ENCODE results near the gene KCTD13.
"Not testable (repeated sequence)": the region's sequence is repeated elsewhere in the genome, so short reads cannot be mapped to it uniquely, and the experiment has no call there.

KCTD13 gene

DNA sequence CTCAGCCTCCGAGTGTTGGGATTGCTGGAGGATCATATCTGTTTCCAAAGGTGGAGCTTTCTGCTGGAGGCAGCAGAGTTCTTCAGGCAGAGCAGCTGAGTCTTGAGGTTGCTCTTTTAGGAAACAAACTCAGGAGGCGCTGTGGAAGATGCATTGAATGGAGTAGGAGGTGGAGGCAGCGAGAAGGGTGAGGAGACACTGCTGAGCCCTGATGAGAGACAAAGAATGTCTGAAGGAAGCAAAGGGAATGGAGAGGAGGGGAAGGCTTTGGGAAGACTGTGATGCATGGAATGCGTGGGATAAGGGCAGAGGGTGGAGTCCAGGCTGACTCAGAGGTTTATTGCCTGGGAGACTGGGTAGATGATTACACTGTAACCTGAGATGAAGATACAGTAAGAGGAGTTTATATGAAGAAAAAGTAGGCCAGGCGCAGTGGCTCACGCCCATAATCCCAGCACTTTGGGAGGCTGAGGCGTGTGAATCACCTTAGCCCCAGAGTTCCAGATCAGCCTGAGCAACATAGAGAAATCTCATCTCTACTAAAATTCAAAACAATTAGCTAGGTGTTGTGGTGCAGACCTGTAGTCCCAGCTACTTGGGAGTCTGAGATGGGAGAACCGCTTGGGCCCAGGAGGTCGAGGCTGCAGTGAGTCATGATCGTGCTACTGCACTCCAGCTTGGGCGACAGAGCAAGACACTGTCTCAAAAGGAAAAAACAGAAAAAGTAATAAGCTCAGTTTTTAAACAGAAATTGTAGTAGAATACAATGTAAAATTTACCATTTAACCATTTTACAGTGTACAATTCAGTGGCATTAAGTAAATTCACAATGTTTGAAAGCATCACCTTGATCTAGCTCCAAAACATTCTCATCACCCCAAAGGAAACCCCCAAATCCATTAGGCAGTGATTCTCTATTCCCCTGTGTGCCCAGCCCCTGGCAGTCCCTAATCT is 18.1 kb upstream of the KCTD13 start:
- no peak for DNase-seq

DNA sequence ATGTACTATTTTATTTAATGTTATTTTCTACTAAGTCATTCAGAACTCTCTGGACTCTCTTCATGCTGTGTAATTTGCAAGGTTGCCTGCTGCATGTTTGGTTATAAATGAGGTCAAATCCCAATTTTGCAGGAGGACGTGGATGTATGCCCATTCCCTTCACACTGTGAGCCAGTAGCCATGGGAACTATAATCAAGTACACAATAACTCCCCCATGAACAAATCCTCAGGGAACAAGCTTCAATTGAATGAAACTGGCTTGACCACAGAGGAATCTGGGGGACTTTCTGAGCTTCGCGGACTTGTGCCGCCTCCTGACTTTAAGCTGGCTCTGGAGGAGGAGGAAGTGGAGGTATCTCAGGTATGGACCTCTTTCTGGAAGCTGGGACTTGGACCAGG is 14.6 kb upstream of the KCTD13 start:
- no peak for DNase-seq

DNA sequence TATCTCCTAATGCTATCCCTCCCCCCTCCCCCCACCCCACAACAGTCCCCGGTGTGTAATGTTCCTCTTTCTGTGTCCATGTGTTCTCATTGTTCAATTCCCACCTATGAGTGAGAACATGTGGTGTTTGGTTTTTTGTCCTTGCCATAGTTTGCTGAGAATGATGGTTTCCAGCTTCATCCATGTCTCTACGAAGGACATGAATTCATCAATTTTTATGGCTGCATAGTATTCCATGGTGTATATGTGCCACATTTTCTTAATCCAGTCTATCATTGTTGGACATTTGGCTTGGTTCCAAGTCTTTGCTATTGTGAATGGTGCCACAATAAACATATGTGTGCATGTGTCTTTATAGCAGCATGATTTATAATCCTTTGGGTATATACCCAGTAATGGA is 5.7 kb upstream of the KCTD13 start:
- not testable (repeated sequence) for DNase-seq

DNA sequence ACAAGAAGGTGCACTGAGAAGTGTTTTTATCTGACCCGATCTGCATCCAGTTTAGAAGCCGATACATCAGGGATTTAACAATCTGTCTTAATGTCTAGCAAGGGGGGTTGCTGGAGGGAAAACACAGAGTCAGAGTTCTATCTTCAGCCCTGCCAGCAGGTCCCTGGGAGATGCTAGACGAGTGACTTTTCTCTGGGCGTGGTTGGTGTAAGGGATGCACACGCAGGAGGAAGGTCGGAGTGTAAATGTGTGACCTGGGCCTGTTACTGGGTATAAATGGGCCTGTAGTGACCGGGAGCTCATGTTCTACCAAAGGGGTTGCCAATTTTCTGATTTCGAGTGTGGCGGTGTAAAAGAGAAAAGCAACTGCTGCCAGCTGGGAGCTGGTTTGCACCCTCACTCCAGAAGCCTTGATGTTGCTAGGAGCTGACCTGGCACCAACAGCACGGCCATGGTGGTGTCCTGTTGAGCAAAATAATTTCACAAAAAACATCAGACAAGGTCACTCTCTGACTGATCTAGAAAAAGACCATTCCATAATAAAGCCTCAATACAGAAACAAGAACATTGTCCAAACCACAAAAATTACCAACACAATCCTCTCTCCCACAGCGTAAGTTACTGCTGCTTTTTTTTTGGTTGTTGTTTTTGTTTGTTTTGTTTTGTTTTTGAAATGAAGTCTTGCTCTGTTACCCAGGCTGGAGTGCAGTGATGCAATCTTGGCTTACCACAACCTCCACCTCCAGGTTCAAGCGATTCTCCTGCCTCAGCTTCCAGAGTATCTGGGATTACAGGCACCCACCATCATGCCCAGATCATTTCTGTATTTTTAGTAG is 1.3 kb upstream of the KCTD13 start:
- DNase-seq, result no peak

DNA sequence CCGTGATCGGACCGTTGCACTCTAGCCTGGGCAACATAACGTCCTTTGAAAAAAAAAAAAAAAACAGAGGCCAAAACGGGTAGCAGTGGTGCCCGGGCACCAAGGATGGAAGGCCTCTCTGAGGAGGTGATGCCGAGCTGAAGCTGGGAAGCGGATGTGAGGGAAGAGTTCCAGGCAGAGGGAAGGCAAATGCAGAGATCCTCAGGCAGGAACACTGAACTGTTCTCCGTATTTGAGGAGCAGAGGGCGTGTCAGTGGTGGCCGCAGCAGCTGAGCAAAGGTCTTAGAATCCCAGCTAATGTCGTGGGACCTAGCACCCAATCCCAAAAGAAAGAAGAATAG is 656 bp upstream of the KCTD13 start:
- DNase-seq, result no peak

DNA sequence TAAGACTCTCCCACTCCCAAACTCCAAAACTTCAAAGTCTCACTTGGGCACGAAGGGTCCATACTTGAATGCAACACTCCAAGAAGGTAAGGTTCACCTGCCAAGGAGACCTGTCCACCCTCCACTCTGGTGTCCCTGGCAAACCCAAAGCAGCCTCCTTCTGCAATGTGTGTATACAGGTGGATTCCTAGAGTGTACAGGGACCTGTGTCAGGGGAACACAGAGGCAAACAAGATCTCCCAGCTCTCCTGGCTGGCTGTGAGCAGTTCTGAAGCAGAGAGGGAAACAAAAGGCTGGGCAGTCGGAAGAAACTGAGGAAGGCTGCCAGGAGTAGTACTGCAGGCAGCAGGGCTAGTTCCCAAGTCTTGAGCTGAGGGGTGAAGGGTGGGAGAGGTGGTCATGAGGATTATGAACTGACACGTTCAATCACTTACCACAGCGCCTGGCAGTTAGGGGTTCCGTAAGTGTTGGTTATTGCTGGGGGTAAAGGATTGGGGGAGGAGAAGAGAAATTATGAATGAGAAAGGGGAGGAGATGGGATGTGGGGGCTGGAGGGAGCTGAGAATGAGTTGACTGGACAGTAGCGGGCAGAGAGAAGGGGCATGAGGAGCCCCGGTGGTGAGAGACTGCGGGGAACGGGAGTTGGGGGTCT is 795 bp downstream of the KCTD13 start:
- DNase-seq, result no peak

DNA sequence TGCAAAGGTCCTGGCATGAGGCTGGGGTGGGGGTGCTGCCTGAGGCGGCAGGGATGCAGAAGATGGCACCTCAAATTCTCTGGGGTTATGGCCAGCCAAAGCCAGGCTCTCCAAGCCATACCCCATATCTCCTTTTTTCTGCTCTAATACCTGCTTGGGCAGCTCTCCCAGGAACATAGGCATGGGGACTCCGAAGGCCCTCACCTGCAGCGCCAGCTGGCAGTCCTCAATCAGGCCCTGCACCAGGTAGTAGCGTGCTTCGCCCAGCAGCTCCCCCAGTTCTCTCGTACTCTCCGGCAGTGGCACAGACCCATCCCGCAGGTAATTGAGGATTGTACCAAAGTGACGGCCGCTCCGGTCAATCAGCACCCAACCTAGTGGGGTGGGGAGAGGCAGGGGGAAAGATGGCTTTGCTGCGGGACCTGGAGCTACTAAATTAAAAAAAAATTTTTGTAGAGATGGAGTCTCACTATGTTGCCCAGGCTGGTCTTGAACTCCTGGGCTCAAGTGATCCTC is 3.0 kb downstream of the KCTD13 start:
- DNase-seq, result no peak

DNA sequence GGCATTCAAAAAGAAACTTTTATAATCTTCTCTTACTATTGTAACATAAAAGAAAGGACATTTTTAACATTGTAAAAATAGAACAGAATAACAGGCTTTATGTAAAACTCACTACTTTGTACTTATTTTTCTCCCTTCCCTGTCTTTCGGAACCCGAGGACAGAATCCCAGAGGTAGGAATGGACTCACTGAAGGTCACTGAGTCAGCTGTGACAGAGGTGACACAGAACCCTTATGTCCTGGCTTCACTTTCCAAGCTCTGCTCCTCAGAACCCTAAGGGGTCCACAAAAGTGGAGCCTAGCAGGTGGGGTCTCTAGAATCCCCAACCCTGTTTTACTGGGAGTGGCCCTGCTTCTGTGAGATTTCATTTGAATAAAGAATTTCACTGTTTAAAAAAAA is 3.7 kb downstream of the KCTD13 start:
- DNase-seq, result no peak

DNA sequence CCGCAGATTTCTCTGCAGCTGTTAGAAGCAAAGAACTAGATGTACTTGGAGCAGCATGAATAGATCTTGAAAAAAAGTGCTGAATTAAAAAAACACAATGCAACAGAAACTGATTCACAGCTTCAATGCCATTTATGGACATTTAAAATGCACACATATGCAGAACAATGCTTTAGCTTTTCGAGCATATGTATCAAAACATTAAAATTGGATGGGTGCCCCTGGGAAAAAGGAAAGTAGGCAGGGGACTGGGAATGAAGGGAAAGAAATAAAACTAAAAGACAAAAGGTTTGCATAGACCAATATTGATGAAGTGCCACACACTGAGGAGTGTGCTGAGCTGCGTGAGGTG is 5.0 kb downstream of the KCTD13 start:
- DNase-seq, result no peak

DNA sequence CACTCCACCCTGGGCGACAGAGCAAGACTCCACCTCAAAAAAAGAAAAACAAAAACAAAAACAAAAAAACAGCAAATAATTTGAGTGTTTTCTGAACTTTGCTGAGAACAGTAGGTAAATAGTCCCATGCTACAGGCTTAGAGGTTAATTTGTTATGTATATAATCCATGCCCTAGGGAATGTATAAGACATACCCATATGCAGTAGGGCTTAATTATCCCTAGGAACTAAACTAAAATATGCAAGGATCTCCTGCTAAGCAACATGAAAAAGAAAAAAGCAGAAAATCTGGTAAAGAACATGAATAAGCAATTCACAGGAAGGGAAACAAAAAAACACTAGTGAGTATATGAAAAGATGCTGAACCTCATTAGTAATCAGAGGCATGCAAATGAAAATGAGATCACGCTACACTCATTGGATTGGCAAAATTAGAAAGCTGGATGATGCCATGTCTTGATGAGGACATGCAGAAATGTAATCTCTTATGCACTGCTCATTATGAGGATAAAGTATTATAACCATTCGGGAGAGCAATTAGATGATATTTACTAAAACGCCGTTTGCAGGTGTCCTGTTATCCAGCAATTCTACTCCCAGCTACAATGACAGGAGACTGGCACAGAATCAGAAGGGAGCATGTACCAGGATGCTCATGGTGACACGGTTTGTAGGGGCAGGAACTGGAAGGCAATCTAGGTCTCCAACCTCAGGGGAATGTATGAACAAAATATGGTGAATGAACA is 5.6 kb downstream of the KCTD13 start:
- no peak for DNase-seq

DNA sequence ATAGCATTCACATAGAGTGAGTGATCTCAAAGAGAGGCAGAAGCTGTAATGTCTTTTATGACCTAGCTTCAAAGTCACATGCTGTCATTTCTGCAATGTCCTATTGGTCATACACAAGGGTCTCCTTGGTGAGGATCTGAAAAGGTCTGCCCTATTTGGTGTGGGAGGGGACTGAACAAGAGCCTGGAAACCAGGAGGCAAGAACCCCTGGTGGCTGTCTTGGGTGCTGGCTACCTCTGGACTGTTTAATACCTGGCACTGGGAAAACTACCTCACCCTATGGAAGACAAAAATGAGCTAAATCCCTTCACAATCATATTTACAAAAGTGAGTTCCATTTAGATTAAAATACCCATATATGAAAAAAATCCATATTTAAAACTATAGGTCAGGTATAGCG is 9.0 kb downstream of the KCTD13 start:
- no peak for DNase-seq

DNA sequence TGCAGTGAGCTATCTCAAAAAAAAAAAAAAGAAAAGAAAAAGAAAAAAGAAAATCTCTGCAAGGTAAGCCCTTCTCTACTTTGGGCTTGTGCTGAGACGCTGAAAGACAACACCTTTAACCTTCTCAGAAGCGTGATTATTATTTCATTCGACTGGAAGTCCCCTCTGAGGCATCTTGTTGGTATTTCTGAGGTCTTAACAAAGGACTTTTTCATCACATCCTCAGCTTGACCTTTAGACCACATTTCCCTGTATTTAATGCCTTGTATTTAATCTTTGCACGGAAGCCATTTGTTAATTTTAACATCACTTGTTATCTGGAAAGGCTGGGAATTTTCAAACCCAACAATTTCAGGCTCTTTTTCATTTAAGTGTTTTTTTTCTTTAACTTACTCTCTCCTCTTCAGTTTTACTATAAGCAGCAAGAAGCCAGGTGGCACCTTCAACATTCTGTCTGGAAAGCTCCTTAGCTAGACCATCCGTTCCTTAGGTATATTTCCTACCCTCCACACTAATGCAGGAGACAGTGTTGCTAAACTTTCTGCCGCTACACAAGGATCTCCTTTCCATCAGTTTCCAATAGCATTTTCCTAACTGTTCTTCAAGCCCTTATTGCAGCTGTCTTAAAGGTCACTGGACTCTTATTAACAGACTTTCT is 10.3 kb downstream of the KCTD13 start:
- no peak for DNase-seq

DNA sequence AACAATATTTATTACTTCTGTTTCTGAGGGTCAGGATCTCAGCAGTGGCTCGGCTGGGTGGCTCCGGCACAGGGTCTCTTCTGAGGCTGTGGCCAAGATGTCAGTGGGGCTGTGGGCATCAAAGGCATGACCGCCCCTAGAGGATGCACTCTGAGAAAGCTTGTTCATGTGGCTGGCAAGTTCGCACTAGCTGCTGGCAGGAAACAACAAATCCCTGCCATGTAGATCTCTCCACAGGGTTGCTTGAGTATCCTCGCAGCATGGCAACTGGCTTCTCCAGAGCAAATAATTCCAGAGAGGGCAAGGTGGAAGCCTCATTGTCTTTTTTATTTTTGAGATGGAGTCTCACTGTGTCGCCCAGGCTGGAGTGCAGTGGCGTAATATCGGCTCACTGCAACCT is 12.5 kb downstream of the KCTD13 start:
- DNase-seq, result no peak

DNA sequence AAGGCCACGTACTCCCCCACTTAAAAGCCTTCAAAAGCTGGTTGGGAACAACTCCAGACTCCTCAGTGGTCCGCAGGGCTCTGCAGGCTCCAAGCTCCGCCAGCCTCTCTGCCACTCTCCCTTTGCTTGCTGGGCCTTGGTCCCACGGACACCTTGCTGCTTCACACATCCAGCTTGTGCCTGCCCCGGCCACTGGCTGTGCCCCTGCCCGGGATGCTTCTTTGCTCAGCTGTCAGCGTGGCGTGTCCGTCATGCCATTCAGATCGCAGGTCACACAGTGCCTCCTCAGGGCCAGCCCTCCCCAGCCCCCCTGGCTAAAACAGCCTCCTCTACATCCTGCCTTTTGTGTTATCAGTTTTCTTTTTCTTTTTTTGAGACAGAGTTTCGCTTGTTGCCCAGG is 13.9 kb downstream of the KCTD13 start:
- no peak for DNase-seq

DNA sequence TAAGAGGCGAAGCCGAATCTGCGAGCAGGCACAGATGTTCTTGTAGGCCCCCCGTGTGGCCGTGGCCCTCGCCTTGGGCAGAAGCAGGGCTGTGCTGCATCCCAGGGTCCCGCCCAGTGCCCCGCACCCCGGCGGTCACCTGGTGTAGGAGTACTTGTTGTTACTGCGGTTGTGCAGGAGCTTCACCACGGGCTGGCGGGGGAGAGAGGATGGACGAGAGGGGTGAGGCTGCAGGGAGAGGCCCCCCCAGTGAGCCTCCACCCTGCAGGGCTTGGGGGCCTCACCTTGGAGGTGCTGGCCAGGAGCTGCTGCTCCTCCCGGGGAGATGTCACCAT is 14.4 kb downstream of the KCTD13 start:
- no peak for DNase-seq

DNA sequence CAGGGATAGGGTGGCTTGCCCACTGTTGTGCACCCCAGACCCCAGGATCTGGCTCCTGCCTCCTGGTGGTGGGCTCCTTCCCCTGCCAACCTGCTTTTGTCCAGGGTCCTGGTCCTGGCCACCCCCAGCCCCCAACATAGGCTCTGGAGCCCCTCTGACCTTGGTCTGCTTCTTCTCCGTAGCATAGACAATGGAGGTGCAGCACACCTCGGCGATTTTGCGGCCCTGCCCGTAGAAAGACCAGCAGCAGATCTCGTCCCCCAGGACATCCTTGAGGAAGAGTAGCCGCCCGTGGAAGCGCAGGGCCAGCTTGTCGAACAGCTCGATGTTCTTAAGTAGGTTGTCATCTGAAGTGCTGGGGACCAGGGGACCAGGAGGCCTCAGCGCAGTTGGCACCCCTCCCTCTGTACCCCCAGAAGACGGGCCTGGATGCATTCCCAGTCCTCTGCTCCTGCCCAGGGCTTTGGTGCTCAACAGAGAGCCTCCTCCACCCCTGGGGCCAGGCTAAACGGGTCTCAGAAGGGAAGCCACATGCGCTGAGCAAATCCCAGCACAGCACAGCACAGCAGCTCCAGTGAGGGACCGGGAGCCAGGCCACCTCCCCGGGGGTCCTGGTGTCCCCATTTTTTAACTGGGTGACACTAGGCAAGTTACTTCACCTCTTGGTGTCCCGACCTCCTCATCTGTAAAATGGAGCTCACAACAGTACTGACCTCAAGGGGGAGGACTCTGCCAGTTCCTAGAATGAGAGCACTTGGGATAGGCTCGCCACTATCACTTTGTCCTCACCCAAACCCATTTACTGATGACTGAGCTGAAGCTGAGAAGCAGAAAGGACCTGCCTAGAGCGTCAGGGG is 15.0 kb downstream of the KCTD13 start:
- DNase-seq, result no peak

DNA sequence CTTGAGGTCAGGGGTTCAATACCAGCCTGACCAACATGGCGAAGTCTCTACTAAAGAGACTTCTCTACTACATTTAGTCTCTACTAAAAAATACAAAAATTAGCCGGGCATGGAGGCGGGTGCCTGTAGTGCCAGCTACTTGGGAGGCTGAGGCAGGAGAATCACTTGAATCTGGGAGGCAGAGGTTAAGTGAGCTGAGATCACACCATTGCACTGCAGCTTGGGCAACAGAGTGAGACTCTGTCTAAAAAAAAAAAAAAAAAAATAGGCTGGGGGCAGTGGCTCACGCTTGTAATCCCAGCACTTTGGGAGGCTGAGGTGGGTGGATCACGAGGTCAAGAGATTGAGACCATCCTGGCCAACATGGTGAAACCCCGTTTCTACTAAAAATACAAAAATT is 16.2 kb downstream of the KCTD13 start:
- DNase-seq, result not testable (repeated sequence)

DNA sequence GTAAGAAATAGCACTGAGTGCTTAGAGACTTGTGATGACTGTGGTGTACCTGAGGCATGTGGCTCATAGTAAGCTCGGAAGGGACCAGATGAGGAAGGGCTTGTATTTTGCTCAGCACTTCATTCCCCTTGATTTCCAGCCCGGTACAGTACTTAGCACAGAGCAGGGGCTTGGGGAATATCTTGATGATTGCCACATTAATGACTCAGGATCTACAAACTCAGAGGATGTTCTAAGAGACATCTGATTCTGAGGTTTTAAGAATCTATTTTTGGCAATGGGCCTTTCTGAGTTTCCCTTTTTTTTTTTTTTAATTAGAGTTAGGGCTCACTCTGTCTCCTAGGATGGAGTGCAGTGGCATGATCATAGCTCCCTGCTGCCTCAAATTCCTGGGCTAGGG is 16.6 kb downstream of the KCTD13 start:
- no peak for DNase-seq

DNA sequence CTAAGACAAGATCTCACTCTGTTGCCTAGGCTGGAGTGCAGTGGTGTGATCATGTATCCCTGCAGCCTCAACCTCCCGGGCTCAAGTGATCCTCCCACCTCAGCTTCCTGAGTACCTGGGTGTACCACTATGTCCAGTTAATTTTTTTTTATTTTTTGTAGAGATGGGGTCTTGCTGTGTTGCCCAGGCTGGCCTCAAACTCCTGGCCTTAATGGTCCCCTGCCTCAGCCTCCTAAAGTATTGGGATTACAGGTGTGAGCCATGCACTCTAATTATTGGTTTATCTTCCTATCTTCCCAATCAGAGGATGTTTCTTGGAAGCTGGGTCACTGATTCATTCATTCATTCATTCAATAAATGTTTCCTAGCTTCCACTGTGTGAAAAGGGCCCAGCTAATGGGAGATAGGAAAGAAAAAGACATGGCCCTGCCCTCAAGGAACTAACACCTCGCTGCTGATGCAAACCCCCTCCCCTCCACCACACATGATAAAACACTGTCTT is 17.3 kb downstream of the KCTD13 start:
- no peak for DNase-seq

DNA sequence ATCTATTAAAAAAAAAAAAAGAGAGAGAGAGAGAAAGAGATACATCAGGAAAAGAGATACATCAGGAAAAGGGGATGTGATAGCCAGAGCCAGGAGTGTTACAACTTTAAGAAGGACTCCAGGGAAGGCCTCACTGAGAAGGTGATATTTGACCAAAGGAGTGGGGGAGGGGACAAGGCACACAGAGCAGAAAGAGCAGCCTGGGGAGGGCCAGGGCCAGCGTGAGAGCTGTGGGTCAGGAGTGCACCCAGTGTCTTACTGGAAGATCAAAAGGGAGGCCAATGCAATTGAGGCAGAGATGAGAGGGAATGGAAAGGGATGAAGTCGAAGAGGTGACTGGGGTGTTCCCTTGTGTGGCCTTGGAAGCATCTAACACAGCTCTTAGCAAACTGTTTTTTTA is 18.1 kb downstream of the KCTD13 start:
- DNase-seq, result no peak

All from activated naive CD4-positive, alpha-beta T cell (primary cell).